H9 (cell line): ENCODE results near the gene TSPAN31. TPM values are rescaled to one million over a fixed set of nuclear protein-coding genes. Genes with fewer than 3 reads are reported as not detected.
A peak's percentile ranks its signal among the peaks of the same experiment; 100 is the strongest.

Experiments used
- DNase-seq: peaks from one replicate; pipeline ENCODE4 v3.0.0-alpha.2; 2017
- H2AFZ ChIP-seq: one replicate; pipeline ENCODE4 v1.6.1; 2013; ENCODE audit warnings: mild to moderate bottlenecking, low read length, control low read depth, moderate library complexity
- H2AK5ac ChIP-seq: 2 replicates; pipeline ENCODE4 v1.6.1; 2013; ENCODE audit warnings: low read length, control low read depth, mixed read lengths; ENCODE audit not compliant: insufficient read length
- H2BK120ac ChIP-seq: one replicate; pipeline ENCODE4 v1.6.1; 2013; ENCODE audit warnings: low read depth, mild to moderate bottlenecking, low read length, control low read depth, inconsistent platforms; ENCODE audit not compliant: poor library complexity, severe bottlenecking
- H2BK12ac ChIP-seq: 2 replicates; pipeline ENCODE4 v1.6.1; 2013; ENCODE audit warnings: low read length, control low read depth, mixed read lengths, low read depth; ENCODE audit not compliant: insufficient read length
- H2BK15ac ChIP-seq: 2 replicates; pipeline ENCODE4 v1.6.1; 2013; ENCODE audit warnings: low read depth, low read length, control low read depth
- H2BK20ac ChIP-seq: one replicate; pipeline ENCODE4 v1.6.1; 2013; ENCODE audit warnings: low read depth, mild to moderate bottlenecking, low read length, control low read depth, inconsistent platforms; ENCODE audit not compliant: poor library complexity, severe bottlenecking
- H2BK5ac ChIP-seq: 2 replicates; pipeline ENCODE4 v1.6.1; 2013; ENCODE audit warnings: low read length, control low read depth, mixed read lengths; ENCODE audit not compliant: insufficient read length
- H3K14ac ChIP-seq: 2 replicates; pipeline ENCODE4 v1.6.1; 2013; ENCODE audit warnings: low read length, control low read depth; ENCODE audit not compliant: insufficient read depth
- H3K18ac ChIP-seq: 2 replicates; pipeline ENCODE4 v1.6.1; 2013; ENCODE audit warnings: low read depth, mild to moderate bottlenecking, mixed read lengths, low read length, control low read depth; ENCODE audit not compliant: insufficient read length
- H3K23ac ChIP-seq: 2 replicates; pipeline ENCODE4 v1.6.1; 2013; ENCODE audit warnings: low read length, control low read depth, mixed read lengths, low read depth; ENCODE audit not compliant: insufficient read length
- H3K23me2 ChIP-seq: 2 replicates; pipeline ENCODE4 v1.6.1; 2013; ENCODE audit warnings: low read depth, mild to moderate bottlenecking, mixed read lengths, low read length, control low read depth; ENCODE audit not compliant: insufficient read length, poor library complexity, severe bottlenecking
- H3K27ac ChIP-seq: 2 replicates; pipeline ENCODE4 v1.5.1; 2013; ENCODE audit warnings: low read length, control low read depth, mixed read lengths, low read depth; ENCODE audit not compliant: insufficient read length
- H3K27me3 ChIP-seq: 2 replicates; pipeline ENCODE4 v1.6.1; 2013; ENCODE audit warnings: low read length, control low read depth, inconsistent platforms; ENCODE audit not compliant: insufficient read depth
- H3K4ac ChIP-seq: 2 replicates; pipeline ENCODE4 v1.6.1; 2013; ENCODE audit warnings: low read depth, mild to moderate bottlenecking, control low read depth, inconsistent platforms, low read length, moderate library complexity
- H3K4me1 ChIP-seq: 2 replicates; pipeline ENCODE4 v1.6.1; 2013; ENCODE audit warnings: low read length, control low read depth, inconsistent platforms; ENCODE audit not compliant: insufficient read depth
- H3K4me2 ChIP-seq: 2 replicates; pipeline ENCODE4 v1.6.1; 2013; ENCODE audit warnings: low read length, control low read depth, mixed read lengths; ENCODE audit not compliant: insufficient read length, insufficient read depth
- H3K56ac ChIP-seq: 2 replicates; pipeline ENCODE4 v1.6.1; 2013; ENCODE audit warnings: low read depth, mild to moderate bottlenecking, mixed read lengths, low read length, control low read depth; ENCODE audit not compliant: insufficient read length
- H3K79me1 ChIP-seq: 2 replicates; pipeline ENCODE4 v1.6.1; 2013; ENCODE audit warnings: low read depth, mild to moderate bottlenecking, moderate library complexity, low read length, control low read depth, inconsistent platforms; ENCODE audit not compliant: insufficient read depth, poor library complexity, severe bottlenecking
- H3K79me2 ChIP-seq: 2 replicates; pipeline ENCODE4 v1.6.1; 2013; ENCODE audit warnings: low read length, control low read depth, inconsistent platforms; ENCODE audit not compliant: insufficient read depth
- H3K9ac ChIP-seq: 2 replicates; pipeline ENCODE4 v1.6.1; 2013; ENCODE audit warnings: low read length, control low read depth, mixed read lengths; ENCODE audit not compliant: insufficient read length; ENCODE audit errors: extremely low read depth
- H3K9me3 ChIP-seq: one replicate; pipeline ENCODE4 v1.6.1; 2013; ENCODE audit warnings: low read depth, low read length, inconsistent platforms; ENCODE audit not compliant: control insufficient read depth
- H3T11ph ChIP-seq: one replicate; pipeline ENCODE4 v1.6.1; 2013; ENCODE audit warnings: mild to moderate bottlenecking, low read length, control low read depth, inconsistent platforms
- H4K20me1 ChIP-seq: one replicate; pipeline ENCODE4 v1.6.1; 2013; ENCODE audit not compliant: control insufficient read depth, insufficient read length, insufficient read depth
- H4K5ac ChIP-seq: 2 replicates; pipeline ENCODE4 v1.6.1; 2013; ENCODE audit warnings: low read depth, mild to moderate bottlenecking, mixed read lengths, low read length, control low read depth; ENCODE audit not compliant: insufficient read length
- H4K8ac ChIP-seq: replicated peaks from 2 replicates; pipeline ENCODE4 v1.6.1; 2013; ENCODE audit warnings: low read length, control low read depth, mixed read lengths, low read depth; ENCODE audit not compliant: insufficient read length
- H4K91ac ChIP-seq: 2 replicates; pipeline ENCODE4 v1.6.1; 2013; ENCODE audit warnings: low read depth, mild to moderate bottlenecking, moderate library complexity, mixed read lengths, low read length, control low read depth; ENCODE audit not compliant: insufficient read length
- H3K27ac Mint-ChIP-seq, 3 experiments: 2 replicates in 2 of 3; 3 replicates in 1 of 3; pipeline ENCODE4 v1.8.0; 2020 to 2021; ENCODE audit warnings: mixed read lengths in 3 of 3, mild to moderate bottlenecking in 1 of 3, moderate library complexity in 1 of 3
- H3K27me3 Mint-ChIP-seq: 2 replicates; pipeline ENCODE4 v1.8.0; 2021; ENCODE audit warnings: low read depth, mild to moderate bottlenecking, moderate library complexity, mixed read lengths
- H3K36me3 Mint-ChIP-seq, 3 experiments: 2 replicates in 2 of 3; 3 replicates in 1 of 3; pipeline ENCODE4 v1.8.0; 2020 to 2021; ENCODE audit warnings: low read depth in 3 of 3, mixed read lengths in 3 of 3; ENCODE audit not compliant: insufficient read depth in 1 of 3
- H3K4me1 Mint-ChIP-seq, 2 experiments: 2 replicates each; pipeline ENCODE4 v1.8.0; 2020; ENCODE audit warnings: mixed read lengths in 2 of 2
- H3K4me3 Mint-ChIP-seq, 2 experiments: 2 replicates in 1 of 2; 3 replicates in 1 of 2; pipeline ENCODE4 v1.8.0; 2020 to 2021; ENCODE audit warnings: mild to moderate bottlenecking in 2 of 2, mixed read lengths in 2 of 2, moderate library complexity in 1 of 2
- H3K9me3 Mint-ChIP-seq, 2 experiments: 2 replicates in 1 of 2; 3 replicates in 1 of 2; pipeline ENCODE4 v1.8.0; 2020; ENCODE audit warnings: mild to moderate bottlenecking in 2 of 2, mixed read lengths in 2 of 2, moderate library complexity in 1 of 2
- CTCF ChIP-seq: fragments of 200-600 bp; sonication (generic); conservative IDR thresholded peaks from 3 replicates; pipeline ENCODE4 v1.8.0; 2021; ENCODE audit warnings: antibody characterized with exemption, mild to moderate bottlenecking
- WGBS: extraction: QIAGEN DNeasy Blood & Tissue Kit; methylation state at CpG from one replicate; pipeline ENCODE4 v1.1.7; 2013; ENCODE audit warnings: missing lambda C conversion rate, low lambda C conversion rate, mixed read lengths; ENCODE audit not compliant: insufficient read length; ENCODE audit errors: extremely low coverage; 5-methylcytosine and 5-hydroxymethylcytosine counted together
- total RNA-seq: library from RNA; stranded (reverse); gene quantifications from 2 replicates; pipeline ENCODE4 v1.2.1, GENCODE V29; 2021

Gene TSPAN31
- total RNA-seq, 1 experiment from 2014 or later, result 20.0 TPM

- peaks cover 20% of the 10 kb centered on the region; the same call in 1 of the 2 replicates for H3K27me3 ChIP-seq
- peaks cover 12 to 17% of the 10 kb centered on the region in 2 experiments for H3K4me1 Mint-ChIP-seq
- H3K79me2 ChIP-seq, result no peaks in the 10 kb centered on the region
- no peak overlapping the region for H2BK120ac ChIP-seq
- H3K27ac ChIP-seq, result no peak overlapping the region
- no peak overlapping the region for H2AFZ ChIP-seq
- no peaks in the 10 kb centered on the region for H3K79me1 ChIP-seq
- no peak overlapping the region for H4K5ac ChIP-seq
- H3K36me3 Mint-ChIP-seq, result peaks cover 0 to 16% (median 5%) of the 10 kb centered on the region in 3 experiments; a peak in 4 of 7 replicates
- H3K4me2 ChIP-seq, result peak overlapping the region; percentile 96
- no peaks in the 10 kb centered on the region for H3K9me3 ChIP-seq
- no peak for TF ChIP-seq CTCF
- no peak for DNase-seq
- H3K9ac ChIP-seq, result no peak overlapping the region
- H3K56ac ChIP-seq, result no peak overlapping the region
- H3K14ac ChIP-seq, result no peak overlapping the region
- no peak overlapping the region for H3T11ph ChIP-seq
- no peaks in the 10 kb centered on the region; the same call in 1 of the 2 replicates for H3K4me1 ChIP-seq
- no CpG with 5 or more reads among the region's 11 CpGs for WGBS
- H3K23me2 ChIP-seq, result peaks cover 14% of the 10 kb centered on the region
- no peak overlapping the region for H3K23ac ChIP-seq
- no peaks in the 10 kb centered on the region for H4K20me1 ChIP-seq
- H2BK12ac ChIP-seq, result no peak overlapping the region
- H4K91ac ChIP-seq, result no peak overlapping the region
- H3K27ac Mint-ChIP-seq, result no peak overlapping the region
- H2AK5ac ChIP-seq, result no peak overlapping the region
- H4K8ac ChIP-seq, result no peak overlapping the region
- peaks cover 68% of the 10 kb centered on the region for H3K27me3 Mint-ChIP-seq
- H3K9me3 Mint-ChIP-seq, result no peaks in the 10 kb centered on the region; a peak in 1 of 5 replicates
- H2BK5ac ChIP-seq, result no peak overlapping the region
- no peak overlapping the region for H2BK15ac ChIP-seq
- no peak overlapping the region for H3K4ac ChIP-seq
- peak overlapping the region in 1 of 2 experiments; percentile 47; a peak in 1 of 5 replicates for H3K4me3 Mint-ChIP-seq
- H2BK20ac ChIP-seq, result no peak overlapping the region
- H3K18ac ChIP-seq, result no peak overlapping the region
These were observed 19.7 kb upstream of the TSPAN31 start for GRCh38 chr12:57724936-57725740.
